HG03439 (cell line): ENCODE data around the gene SEMA4G.

ENCODE experiments used
- ATAC-seq: cut with Tn5 transposase; IDR thresholded peaks from one replicate; pipeline ENCODE4 v1.9.1; 2021; ENCODE audit warnings: mild to moderate bottlenecking, moderate library complexity; ENCODE audit not compliant: unreplicated experiment

SEMA4G gene

GRCh38 chr10:100969187-100970075, at the start of gene SEMA4G:
SEMA4G (plus strand) TSS chr10:100969504; CDS start chr10:100972913, 3,409 bp downstream.
- no peak for ATAC-seq

- ATAC-seq = no peak
These were observed 45.7 kb upstream of the SEMA4G start for GRCh38 chr10:100923580-100923979.

DNA sequence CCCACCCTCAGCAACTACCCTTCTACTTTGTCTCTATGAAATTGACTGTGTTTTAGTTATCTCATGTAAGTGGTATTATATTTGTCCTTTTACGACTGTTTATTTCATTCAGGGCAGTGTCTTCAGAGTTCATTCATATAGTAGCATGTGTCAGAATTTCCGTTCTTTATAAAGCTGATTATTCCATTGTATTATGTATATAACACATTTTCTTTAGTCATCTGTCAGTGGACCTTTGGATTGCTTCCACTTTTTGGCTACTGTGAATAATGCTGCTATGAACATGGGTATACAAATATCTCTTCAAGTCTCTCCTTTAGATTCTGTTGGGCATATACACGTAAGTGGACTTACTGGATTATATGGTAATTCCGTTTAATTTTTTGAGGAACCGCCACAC, 42.0 kb upstream of the SEMA4G start:
- ATAC-seq = no peak

DNA sequence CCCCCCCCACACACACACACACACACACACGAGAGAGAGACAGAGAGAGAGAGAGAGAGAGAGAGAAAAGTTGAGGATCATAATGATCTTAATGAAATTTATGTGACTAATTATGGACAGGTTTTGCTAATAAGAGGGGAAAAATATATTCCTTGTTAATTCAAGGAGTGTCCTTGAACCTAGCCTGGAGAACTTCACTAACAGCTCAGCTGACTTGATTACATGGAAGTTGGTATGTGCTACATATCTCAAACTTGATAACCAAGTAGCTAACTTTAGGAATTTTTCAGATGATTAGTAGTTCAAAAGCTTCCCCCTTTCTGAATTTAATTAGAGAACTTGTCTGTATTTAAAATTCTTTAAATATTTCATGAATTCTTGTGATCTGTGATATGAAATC, 41.3 kb upstream of the SEMA4G start:
- no peak for ATAC-seq

DNA sequence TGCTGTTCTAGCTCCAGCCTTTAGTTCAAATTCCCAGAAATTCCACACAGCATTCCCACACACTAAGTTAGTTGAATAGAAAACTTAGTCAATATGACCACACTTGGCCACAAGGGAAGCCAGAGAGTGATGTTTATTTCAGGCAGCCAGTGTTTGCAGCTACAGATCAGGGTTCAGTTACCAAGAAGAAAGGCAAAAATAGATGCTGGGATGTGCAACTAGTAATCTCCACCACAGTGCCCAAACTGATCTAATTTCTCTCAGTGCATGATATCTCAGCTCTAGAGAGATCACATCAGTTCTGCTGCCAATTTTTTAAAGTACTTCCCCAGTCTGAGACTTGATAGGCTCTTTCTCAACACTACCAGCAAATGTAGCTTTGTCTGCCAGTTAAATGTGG, 38.9 kb upstream of the SEMA4G start:
- ATAC-seq = no peak

DNA sequence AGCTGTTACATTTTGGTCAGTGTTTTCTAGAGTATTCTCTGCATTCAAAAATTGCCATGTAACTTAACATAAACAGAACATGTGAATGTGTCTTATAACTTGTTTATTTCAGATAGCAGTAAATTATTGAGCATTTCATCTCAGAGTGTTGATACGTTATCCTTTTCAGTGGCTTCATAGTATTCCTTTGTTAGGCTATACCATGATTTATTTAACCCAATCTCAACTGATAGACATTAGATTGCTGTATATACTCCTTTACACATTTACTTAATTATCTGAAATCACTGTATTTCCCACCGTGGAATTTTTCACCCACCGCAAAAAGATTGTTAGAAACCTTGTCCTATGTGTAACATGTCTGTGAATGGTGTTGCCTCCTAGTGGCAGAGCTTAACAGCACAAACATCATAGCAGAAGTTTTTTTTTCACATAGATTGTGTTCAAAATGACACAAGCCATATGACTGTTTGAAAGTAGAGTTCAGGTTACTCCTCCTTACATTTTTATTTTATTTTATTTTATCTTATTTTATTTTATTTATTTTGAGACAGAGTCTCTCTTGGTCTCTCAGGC, 35.1 kb upstream of the SEMA4G start:
- no peak for ATAC-seq

DNA sequence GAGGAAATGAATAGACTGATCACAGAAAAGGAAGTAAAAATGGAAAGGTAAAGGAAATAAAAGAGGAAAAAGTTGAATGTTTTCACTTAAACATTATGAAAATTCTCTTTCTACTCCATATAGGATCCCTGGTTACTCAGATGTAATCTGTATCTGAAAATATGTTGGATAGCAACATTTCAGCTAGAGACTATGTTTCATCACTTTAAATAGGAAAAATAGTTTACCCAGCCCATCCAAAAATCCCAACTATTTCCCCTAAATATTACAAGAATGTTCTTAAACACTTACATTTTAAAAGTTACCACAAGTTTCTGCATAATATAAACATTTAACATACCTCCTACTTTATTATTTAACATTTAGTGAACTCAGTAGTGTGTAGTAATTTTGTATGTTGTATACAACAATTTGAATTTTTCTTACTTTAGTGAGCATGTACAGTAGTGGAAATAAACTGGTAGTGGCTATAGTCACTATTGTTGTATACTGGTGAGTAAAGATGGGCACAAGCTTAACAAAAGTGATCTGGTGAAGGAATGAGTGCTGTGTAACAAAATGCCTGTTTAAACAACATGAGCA, 29.4 kb upstream of the SEMA4G start:
- no peak for ATAC-seq

DNA sequence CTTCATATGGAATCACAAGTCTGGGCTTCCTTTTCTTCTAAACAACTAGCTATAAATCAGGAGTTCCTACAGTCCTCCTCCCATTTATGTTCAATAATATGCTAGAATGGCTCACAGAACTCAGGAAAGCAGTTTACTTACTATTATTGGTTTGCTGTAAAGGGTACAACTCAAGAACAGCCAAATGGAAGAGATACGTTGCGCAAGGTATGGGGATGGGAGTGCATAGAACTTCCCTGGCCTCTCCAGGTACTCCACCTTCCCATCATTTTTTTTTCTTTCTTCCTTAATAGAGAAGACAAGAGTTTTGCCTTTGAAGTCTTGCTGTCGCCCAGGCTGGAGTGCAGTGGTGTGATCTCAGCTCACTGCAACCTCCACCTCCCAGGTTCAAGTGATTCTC, 27.1 kb upstream of the SEMA4G start:
- ATAC-seq = no peak

DNA sequence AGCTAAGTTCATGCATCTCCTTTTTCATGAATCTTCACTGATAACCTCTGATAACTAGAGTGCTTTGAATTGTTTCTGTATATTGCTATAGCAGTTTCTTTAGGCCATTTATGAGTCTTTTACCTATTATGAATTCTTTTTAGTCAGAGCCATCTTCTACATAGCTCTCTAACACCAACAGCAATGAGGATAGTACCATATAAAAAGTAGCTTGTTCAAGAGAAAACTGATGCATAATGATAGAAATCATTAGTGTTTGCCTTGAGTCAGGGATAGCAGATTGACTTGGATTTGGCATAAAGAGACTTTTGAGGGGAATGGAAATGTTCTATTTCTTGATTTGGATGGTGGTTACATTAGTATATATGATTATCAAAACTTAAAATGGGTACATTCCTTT, 25.8 kb upstream of the SEMA4G start:
- ATAC-seq = no peak

DNA sequence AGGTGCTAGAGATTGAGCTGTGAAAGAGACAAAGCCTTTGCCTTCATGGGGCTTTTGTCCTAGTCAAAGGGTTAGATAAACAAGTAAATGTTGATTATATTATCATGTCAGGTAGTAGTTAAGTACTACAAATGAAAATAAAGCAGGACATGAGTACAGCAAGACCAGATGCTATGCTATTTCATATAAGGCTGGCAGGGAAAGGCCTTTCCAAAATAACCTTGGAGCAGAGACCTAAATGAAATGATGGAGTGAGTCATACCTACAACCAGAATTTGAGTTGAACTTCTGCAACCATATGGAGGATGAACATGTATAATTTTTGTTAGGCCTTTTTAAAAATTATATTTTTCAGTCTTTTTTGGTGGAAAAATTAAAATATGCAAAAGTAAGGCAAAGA, 23.6 kb upstream of the SEMA4G start:
- ATAC-seq = no peak

- no peak for ATAC-seq
These were observed 20.4 kb upstream of the SEMA4G start for GRCh38 chr10:100948916-100949315.

- ATAC-seq = no peak
These were observed 9.1 kb upstream of the SEMA4G start for GRCh38 chr10:100960251-100960650.

- ATAC-seq = no peak
These were observed 6.8 kb upstream of the SEMA4G start for GRCh38 chr10:100962351-100963080.

DNA sequence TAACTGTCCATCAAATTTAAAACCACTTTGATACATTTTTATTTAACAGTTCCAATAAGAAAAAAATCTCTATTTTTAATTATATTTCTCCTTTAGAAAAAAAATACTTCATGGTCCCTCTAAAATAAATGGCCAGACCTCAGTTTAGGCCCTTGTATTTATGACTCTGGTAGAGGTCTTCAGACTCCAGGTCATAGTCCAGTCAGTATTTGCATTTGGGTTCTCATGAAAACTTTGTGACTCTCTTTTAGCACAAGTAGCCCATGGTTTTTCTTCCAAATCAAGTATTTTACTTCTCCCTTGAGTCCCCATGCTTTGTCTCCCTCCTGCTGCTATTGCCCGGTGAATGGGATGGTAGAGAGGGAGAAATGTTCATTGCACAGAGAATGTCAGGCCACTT, 5.5 kb upstream of the SEMA4G start:
- ATAC-seq = no peak

DNA sequence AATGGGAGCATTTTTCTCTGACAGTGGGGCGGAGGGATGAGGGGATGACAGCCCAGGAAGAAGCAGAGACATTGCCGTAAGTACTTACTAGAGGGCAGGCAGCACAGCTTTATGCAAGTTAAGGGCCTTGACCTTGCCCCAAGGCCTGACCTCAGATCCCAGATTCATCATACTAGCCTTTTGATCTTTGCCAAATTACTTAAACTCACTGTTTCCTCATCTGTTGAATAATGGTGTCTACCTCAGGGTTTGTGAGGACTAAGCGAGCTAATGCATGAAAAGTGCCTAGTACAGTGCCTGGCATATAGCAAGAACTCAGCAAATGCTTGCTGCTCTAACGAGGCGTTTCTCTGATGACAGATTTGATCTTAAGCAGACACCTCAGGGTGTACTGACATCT, 3.5 kb upstream of the SEMA4G start:
- ATAC-seq = no peak

- ATAC-seq = no peak
These were observed 2.4 kb upstream of the SEMA4G start for GRCh38 chr10:100966887-100967286.

DNA sequence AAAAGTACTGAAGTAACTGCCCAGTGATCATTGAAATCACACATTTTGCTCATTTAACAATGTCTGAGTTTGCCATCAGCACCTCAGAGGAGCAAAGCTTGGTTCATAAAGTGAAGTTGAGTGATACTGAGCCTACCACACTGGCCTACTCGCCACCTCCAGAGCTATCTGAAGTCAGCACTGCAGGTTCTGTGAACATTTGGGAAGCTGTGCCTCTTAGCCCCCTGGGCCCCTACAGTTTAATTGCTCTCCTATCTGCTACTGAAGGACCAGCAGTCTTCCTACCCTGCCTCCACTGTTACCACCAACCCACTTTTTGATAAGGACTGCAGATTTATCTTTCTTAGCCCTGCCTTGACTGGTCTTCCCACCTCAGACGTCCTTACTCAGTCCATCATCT, 2.0 kb upstream of the SEMA4G start:
- ATAC-seq = no peak

GRCh38 chr10:100968062-100968736, 1.1 kb upstream of the SEMA4G start:
- no peak for ATAC-seq

- no peak for ATAC-seq
These were observed 479 bp upstream of the SEMA4G start for GRCh38 chr10:100968863-100969186.

DNA sequence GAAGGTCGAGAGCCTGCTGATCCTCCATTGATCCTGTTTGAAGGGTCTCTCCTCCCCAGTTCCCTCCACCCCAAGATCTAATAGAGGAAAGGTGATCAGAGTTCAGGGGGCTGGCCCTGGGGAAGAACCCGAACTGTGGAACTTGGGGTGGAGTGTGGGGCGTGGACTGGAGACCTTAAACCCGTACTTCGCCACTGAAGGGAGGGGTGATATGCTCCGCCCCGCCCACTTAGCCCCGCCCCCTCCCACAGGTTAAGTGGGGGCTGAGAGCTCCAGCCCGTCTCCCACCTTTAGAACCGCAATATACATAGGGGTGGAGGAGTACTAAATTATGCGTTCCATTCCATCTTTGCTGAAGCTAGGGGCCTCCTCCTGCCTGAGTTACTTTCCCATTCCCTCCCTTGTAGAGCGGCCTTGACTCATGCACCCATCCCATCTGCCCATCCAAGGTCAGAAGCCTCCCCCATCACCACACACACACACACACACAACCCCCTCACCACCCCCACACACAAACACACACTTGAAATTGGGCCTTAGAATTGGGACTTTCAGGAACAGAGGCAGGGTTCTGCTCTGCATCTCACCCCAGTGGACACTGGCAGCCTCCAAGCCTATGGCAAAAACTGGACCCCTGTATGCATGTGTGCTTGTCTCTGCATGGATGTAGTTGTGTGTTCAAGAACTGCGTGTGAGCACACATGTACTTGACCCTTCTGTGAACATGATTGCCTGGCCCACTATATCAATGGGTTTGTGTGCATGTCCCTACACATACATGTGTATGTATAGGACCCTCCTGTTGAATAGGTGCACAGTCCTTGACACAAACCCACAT, 991 bp downstream of the SEMA4G start:
- ATAC-seq = no peak
